GM12878 (cell line): ENCODE data around the gene GFI1. TPM values are rescaled to one million over a fixed set of nuclear protein-coding genes. Genes with fewer than 3 reads are reported as not detected.

Experiments
- ATAC-seq: fragments of 200-7000 bp; cut with Tn5 transposase; 3 replicates; pipeline ENCODE4 v1.9.1; 2020; ENCODE audit warnings: mild to moderate bottlenecking, moderate library complexity
- BruUV-seq: library from RNA; stranded (reverse); fragments of 400-500 nt; replicated peaks from 2 replicates; lab custom pipeline; 2021; lab: Mats Ljungman, UMichigan
- CTCF ChIA-PET: fragments of 300-600 bp; sonication (Branson Sonifier 250); formaldehyde crosslinking; extraction: SDS; loops from one replicate; lab custom pipeline; 2021; ENCODE audit warnings: inconsistent platforms; lab: Yijun Ruan, JAX
- POLR2A ChIA-PET: fragments of 350-600 bp; formaldehyde crosslinking; extraction: SDS; loops from one replicate; lab custom pipeline; 2021; ENCODE audit warnings: inconsistent platforms; lab: Charles Lee
- RAD21 ChIA-PET: fragments of 300-600 bp; sonication (Branson Sonifier 250); formaldehyde crosslinking; loops from one replicate; lab custom pipeline; 2023; ENCODE audit warnings: antibody characterized with exemption; ENCODE audit not compliant: unreplicated experiment; lab: Charles Lee
- SMC1A ChIA-PET: fragments of 300-600 bp; sonication (Branson Sonifier 250); formaldehyde crosslinking; loops from one replicate; lab custom pipeline; 2023; ENCODE audit not compliant: unreplicated experiment, uncharacterized antibody; lab: Charles Lee
- DNase-seq: peaks from one replicate; pipeline ENCODE4 v3.0.0-alpha.2; 2011; ENCODE audit warnings: low read depth, low spot score
- FAIRE-seq: peaks from 3 replicates; lab custom pipeline; 2011; peaks lifted over from hg19 to GRCh38; lab: Jason Lieb, UNC
- H2AFZ ChIP-seq: 2 replicates; pipeline ENCODE4 v1.6.0; 2011; ENCODE audit warnings: low read depth, low read length, control low read depth; ENCODE audit not compliant: control insufficient read depth
- H3K27ac ChIP-seq: 2 replicates; pipeline ENCODE4 v1.5.1; 2011; ENCODE audit warnings: control low read depth; ENCODE audit not compliant: control insufficient read depth, insufficient read depth
- H3K27me3 ChIP-seq, 2 experiments: replicated peaks in 1 of 2; 2 replicates each; pipeline versions ENCODE4 v1.6.0 to v1.6.1; 2011; ENCODE audit warnings: low read length in 1 of 2; ENCODE audit not compliant: control insufficient read depth in 2 of 2, insufficient read depth in 2 of 2
- H3K36me3 ChIP-seq, 2 experiments: 2 replicates each; pipeline ENCODE4 v1.5.1; 2011; ENCODE audit warnings: low read length in 1 of 2; ENCODE audit not compliant: control insufficient read depth in 2 of 2, insufficient read depth in 2 of 2
- H3K4me1 ChIP-seq: 2 replicates; pipeline ENCODE4 v1.6.1; 2011; ENCODE audit warnings: mild to moderate bottlenecking, low read length, moderate library complexity, mixed read lengths; ENCODE audit not compliant: control insufficient read depth, insufficient read depth
- H3K4me2 ChIP-seq: 2 replicates; pipeline ENCODE4 v1.6.0; 2011; ENCODE audit warnings: control low read depth; ENCODE audit not compliant: control insufficient read depth, insufficient read depth
- H3K4me3 ChIP-seq: fragments of 200-600 bp; sonication (generic); 2 replicates; pipeline ENCODE4 v1.5.1; 2016
- H3K79me2 ChIP-seq: 2 replicates; pipeline ENCODE4 v1.6.0; 2011; ENCODE audit warnings: low read length; ENCODE audit not compliant: control insufficient read depth, insufficient read depth
- H3K9ac ChIP-seq: 2 replicates; pipeline ENCODE4 v1.8.0; 2011; ENCODE audit warnings: low read length, control low read depth, mixed read lengths; ENCODE audit not compliant: control insufficient read depth, insufficient read depth
- H3K9me3 ChIP-seq: replicated peaks from 3 replicates; pipeline ENCODE4 v1.5.1; 2011; ENCODE audit warnings: mild to moderate bottlenecking, low read length; ENCODE audit not compliant: control insufficient read depth, insufficient read depth
- H4K20me1 ChIP-seq: 2 replicates; pipeline ENCODE4 v1.6.0; 2011; ENCODE audit not compliant: control insufficient read depth, insufficient read depth
- CBX3 ChIP-seq: fragments of 200-600 bp; sonication (generic); IDR thresholded peaks from 2 replicates; pipeline ENCODE4 v1.6.1; 2016; ENCODE audit warnings: low read depth, borderline replicate concordance
- CHD4 ChIP-seq: fragments of 200-600 bp; sonication (generic); IDR thresholded peaks from 2 replicates; pipeline ENCODE4 v1.6.1; 2016; ENCODE audit warnings: mild to moderate bottlenecking
- ESRRA ChIP-seq: IDR thresholded peaks from 2 replicates; pipeline ENCODE4 v1.6.1; 2012; ENCODE audit warnings: mild to moderate bottlenecking, low read length, improper control_type of control experiment
- GABPA ChIP-seq: IDR thresholded peaks from 2 replicates; pipeline ENCODE4 v1.6.1; 2014; ENCODE audit warnings: antibody characterized with exemption, low read depth, mild to moderate bottlenecking, inconsistent platforms
- IKZF2 ChIP-seq, 2 experiments: fragments of 450-650 bp; IDR thresholded peaks; 2 replicates each; pipeline ENCODE4 v1.6.1; 2017; ENCODE audit warnings: mild to moderate bottlenecking in 2 of 2, moderate library complexity in 2 of 2
- MYB ChIP-seq: fragments of 150-350 bp; IDR thresholded peaks from 2 replicates; pipeline ENCODE4 v1.6.1; 2014; ENCODE audit warnings: mild to moderate bottlenecking, low read depth, low read length, borderline replicate concordance
- NFIC ChIP-seq: IDR thresholded peaks from 2 replicates; pipeline ENCODE4 v1.6.1; 2012; ENCODE audit warnings: low read depth, mild to moderate bottlenecking, inconsistent platforms, low read length, moderate library complexity
- RAD21 ChIP-seq: IDR thresholded peaks from 2 replicates; pipeline ENCODE4 v1.6.1; 2011; ENCODE audit warnings: mild to moderate bottlenecking, low read depth, low read length, moderate library complexity; ENCODE audit not compliant: insufficient read depth
- RAD51 ChIP-seq: fragments of 450-650 bp; IDR thresholded peaks from 2 replicates; pipeline ENCODE4 v1.6.1; 2016; ENCODE audit warnings: moderate library complexity, mild to moderate bottlenecking, inconsistent platforms
- RFX5 ChIP-seq: IDR thresholded peaks from 2 replicates; pipeline ENCODE4 v1.6.1; 2011; ENCODE audit warnings: low read depth, low read length, improper control_type of control experiment
- SP1 ChIP-seq: IDR thresholded peaks from one replicate; pipeline ENCODE4 v1.6.1; 2011; ENCODE audit warnings: low read depth, low read length
- STAT3 ChIP-seq: IDR thresholded peaks from 2 replicates; pipeline ENCODE4 v1.6.1; 2011; ENCODE audit warnings: low read depth, low read length, improper control_type of control experiment
- TCF7 ChIP-seq: IDR thresholded peaks from 2 replicates; pipeline ENCODE4 v1.6.1; 2014; ENCODE audit warnings: antibody characterized with exemption, borderline replicate concordance
- ZNF274 ChIP-seq: IDR thresholded peaks from one replicate; pipeline ENCODE4 v1.8.0; 2011; ENCODE audit not compliant: insufficient read length, insufficient read depth
- ZSCAN29 ChIP-seq: fragments of 450-650 bp; IDR thresholded peaks from 2 replicates; pipeline ENCODE4 v1.6.1; 2017; ENCODE audit warnings: mild to moderate bottlenecking, moderate library complexity
- WGBS: methylation state at CpG from one replicate; pipeline ENCODE4 v1.1.6; 2016; ENCODE audit warnings: low lambda C conversion rate; ENCODE audit not compliant: insufficient replicate concordance, insufficient coverage; ENCODE audit errors: missing lambda C conversion rate; 5-methylcytosine and 5-hydroxymethylcytosine counted together
- in situ Hi-C: fragments of 300-500 bp; cut with MboI; formaldehyde crosslinking; loops from 9 replicates; pipeline ENCODE4 v1.14.3; 2018; ENCODE audit warnings: mixed read lengths
- intact Hi-C: fragments of 100-400 bp; cut with micrococcal nuclease; formaldehyde crosslinking; loops from one replicate; pipeline ENCODE4 v1.14.2; 2022; ENCODE audit not compliant: unreplicated experiment
- polyA plus RNA-seq, 11 experiments: library from polyadenylated mRNA; depleted of rRNA in 4 of 11; unstranded in 6 of 11; stranded (reverse) in 5 of 11; fragments of >200 nt; fragmentation: Nextera tagmentation in 4 of 11; fragmentation: Illumina TruSeq in 1 of 11; extraction: Ambion mirVana in 4 of 11; extraction: Trizol in 1 of 11; gene quantifications; 1 replicate in 1 of 11; 2 replicates in 10 of 11; pipeline versions ENCODE4 v1.2.1 to v1.2.3, GENCODE V29; 2011 to 2016; ENCODE audit warnings: inconsistent platforms in 2 of 11, missing spikeins in 2 of 11, low read depth in 1 of 11
- total RNA-seq, 4 experiments: library from RNA; depleted of rRNA in 3 of 4; stranded (reverse); fragments of >200 nt in 3 of 4; fragmentation: Illumina TruSeq in 1 of 4; extraction: Trizol in 1 of 4; gene quantifications; 2 replicates each; pipeline versions ENCODE4 v1.2.1 to v1.2.3, GENCODE V29; 2013 to 2021
- TF ChIP-seq, protein P1 (sequence below): fragments of 450-650 bp; IDR thresholded peaks from 2 replicates; pipeline ENCODE4 v1.6.1; 2014; ENCODE audit warnings: mild to moderate bottlenecking
- TF ChIP-seq, protein P2 (sequence below): IDR thresholded peaks from 2 replicates; pipeline ENCODE4 v1.6.1; 2012; ENCODE audit warnings: low read depth, low read length, improper control_type of control experiment
- TF ChIP-seq, protein P3 (sequence below): fragments of 450-650 bp; IDR thresholded peaks from 2 replicates; pipeline ENCODE4 v1.6.1; 2016; ENCODE audit warnings: mild to moderate bottlenecking
- TF ChIP-seq, protein P4 (sequence below): fragments of 450-650 bp; conservative IDR thresholded peaks from 2 replicates; pipeline ENCODE4 v1.6.1; 2017; ENCODE audit warnings: mild to moderate bottlenecking, moderate library complexity

The GFI1 gene
- total and polyA plus RNA-seq, 10 of the 15 experiments (the other 5 are each of a cell fraction or from before 2014, with no cell fraction given): 1.8 to 18.3 (median 7.4) TPM

DNA sequence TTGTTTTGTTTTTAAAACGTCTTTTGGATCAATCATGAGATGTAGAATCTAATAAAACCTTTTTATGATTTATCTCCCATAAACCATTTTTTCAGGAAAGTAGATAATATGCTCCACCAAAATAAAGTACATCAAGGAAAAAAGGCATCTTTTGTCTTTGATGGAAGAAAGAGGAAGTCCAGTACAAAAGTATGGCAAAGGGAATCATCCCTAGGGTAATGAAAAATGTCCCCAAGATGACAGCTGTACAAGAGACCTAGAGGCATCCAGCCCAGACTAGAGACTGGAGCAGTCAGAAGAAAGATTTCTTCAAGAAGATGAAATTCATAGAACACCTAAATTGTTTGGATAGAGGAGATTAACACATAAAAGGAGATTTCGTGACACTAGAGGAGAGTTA lies 32.3 kb upstream of the GFI1 start:
- ChIA-PET CTCF (interaction anchor here (0.6 to 0.9 kb wide), 2 partner anchors 60 to 77 kb away, joined by 3 read pairs; no protein-coding TSS in a partner anchor), POLR2A (interaction anchor here (0.6 kb wide), 1 partner anchor 35 kb away, joined by 6 read pairs; no protein-coding TSS in a partner anchor), SMC1A (interaction anchor here (0.7 kb wide), 1 partner anchor 45 kb away, joined by 3 read pairs; no protein-coding TSS in a partner anchor), RAD21 (no interaction called here)
- no TSS peak for BruUV-seq
- H2AFZ ChIP-seq: no peak overlapping the region
- H3K27me3 ChIP-seq: no peaks in the 10 kb centered on the region
- no peaks in the 10 kb centered on the region for H3K79me2 ChIP-seq
- WGBS: 29% methylated on average over 2 of the region's 2 CpGs
- in situ Hi-C loops (no loop called here), intact Hi-C loops (no loop called here)
- DNase-seq (no peak), FAIRE-seq (no peak), ATAC-seq (no peak)
- H3K9me3 ChIP-seq: no peaks in the 10 kb centered on the region
- no peak overlapping the region for H3K9ac ChIP-seq
- H3K4me1 ChIP-seq: no peaks in the 10 kb centered on the region
- H4K20me1 ChIP-seq: no peaks in the 10 kb centered on the region
- H3K27ac ChIP-seq: no peak overlapping the region
- no peak overlapping the region for H3K4me2 ChIP-seq
- H3K4me3 ChIP-seq: no peak overlapping the region
- H3K36me3 ChIP-seq: no peaks in the 10 kb centered on the region
- no peak for TF ChIP-seq NFIC
- no peak for TF ChIP-seq TCF7
- no peak for TF ChIP-seq RFX5
- TF ChIP-seq ESRRA: no peak
- TF ChIP-seq SP1: no peak
- TF ChIP-seq ZSCAN29: no peak
- TF ChIP-seq, protein P1, sequence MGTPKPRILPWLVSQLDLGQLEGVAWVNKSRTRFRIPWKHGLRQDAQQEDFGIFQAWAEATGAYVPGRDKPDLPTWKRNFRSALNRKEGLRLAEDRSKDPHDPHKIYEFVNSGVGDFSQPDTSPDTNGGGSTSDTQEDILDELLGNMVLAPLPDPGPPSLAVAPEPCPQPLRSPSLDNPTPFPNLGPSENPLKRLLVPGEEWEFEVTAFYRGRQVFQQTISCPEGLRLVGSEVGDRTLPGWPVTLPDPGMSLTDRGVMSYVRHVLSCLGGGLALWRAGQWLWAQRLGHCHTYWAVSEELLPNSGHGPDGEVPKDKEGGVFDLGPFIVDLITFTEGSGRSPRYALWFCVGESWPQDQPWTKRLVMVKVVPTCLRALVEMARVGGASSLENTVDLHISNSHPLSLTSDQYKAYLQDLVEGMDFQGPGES: no peak
- TF ChIP-seq ZNF274: no peak
- TF ChIP-seq CBX3: no peak
- TF ChIP-seq RAD21: no peak
- TF ChIP-seq STAT3: no peak
- TF ChIP-seq GABPA: no peak
- TF ChIP-seq CHD4: no peak
- TF ChIP-seq, protein P2, sequence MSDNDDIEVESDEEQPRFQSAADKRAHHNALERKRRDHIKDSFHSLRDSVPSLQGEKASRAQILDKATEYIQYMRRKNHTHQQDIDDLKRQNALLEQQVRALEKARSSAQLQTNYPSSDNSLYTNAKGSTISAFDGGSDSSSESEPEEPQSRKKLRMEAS: no peak
- TF ChIP-seq IKZF2 (IDR thresholded peaks at IDR 0.05): no peak
- TF ChIP-seq, protein P3, sequence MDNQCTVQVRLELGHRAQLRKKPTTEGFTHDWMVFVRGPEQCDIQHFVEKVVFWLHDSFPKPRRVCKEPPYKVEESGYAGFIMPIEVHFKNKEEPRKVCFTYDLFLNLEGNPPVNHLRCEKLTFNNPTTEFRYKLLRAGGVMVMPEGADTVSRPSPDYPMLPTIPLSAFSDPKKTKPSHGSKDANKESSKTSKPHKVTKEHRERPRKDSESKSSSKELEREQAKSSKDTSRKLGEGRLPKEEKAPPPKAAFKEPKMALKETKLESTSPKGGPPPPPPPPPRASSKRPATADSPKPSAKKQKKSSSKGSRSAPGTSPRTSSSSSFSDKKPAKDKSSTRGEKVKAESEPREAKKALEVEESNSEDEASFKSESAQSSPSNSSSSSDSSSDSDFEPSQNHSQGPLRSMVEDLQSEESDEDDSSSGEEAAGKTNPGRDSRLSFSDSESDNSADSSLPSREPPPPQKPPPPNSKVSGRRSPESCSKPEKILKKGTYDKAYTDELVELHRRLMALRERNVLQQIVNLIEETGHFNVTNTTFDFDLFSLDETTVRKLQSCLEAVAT: no peak
- TF ChIP-seq RAD51: no peak
- TF ChIP-seq MYB: no peak
- TF ChIP-seq, protein P4, sequence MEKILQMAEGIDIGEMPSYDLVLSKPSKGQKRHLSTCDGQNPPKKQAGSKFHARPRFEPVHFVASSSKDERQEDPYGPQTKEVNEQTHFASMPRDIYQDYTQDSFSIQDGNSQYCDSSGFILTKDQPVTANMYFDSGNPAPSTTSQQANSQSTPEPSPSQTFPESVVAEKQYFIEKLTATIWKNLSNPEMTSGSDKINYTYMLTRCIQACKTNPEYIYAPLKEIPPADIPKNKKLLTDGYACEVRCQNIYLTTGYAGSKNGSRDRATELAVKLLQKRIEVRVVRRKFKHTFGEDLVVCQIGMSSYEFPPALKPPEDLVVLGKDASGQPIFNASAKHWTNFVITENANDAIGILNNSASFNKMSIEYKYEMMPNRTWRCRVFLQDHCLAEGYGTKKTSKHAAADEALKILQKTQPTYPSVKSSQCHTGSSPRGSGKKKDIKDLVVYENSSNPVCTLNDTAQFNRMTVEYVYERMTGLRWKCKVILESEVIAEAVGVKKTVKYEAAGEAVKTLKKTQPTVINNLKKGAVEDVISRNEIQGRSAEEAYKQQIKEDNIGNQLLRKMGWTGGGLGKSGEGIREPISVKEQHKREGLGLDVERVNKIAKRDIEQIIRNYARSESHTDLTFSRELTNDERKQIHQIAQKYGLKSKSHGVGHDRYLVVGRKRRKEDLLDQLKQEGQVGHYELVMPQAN: no peak
- TF ChIP-seq, all 136 proteins: peak for 0
